ENCODE results near the gene MARCO. TPM values are rescaled to one million over a fixed set of nuclear protein-coding genes. Genes with fewer than 3 reads are reported as not detected.

The MARCO gene
- total RNA-seq, 1 donor from 2014 or later, result 0.52 TPM

Other genes starting within 250 kb of the MARCO start
- gene EN1, start 94.5 kb upstream of the MARCO start, total RNA-seq, result 4.2 TPM
- not detected for gene C1QL2, start 216.6 kb downstream of the MARCO start, total RNA-seq

Data from skeletal muscle tissue (tissue), 1 donor.